Measurements from ENCODE around the gene OXLD1.

DNA sequence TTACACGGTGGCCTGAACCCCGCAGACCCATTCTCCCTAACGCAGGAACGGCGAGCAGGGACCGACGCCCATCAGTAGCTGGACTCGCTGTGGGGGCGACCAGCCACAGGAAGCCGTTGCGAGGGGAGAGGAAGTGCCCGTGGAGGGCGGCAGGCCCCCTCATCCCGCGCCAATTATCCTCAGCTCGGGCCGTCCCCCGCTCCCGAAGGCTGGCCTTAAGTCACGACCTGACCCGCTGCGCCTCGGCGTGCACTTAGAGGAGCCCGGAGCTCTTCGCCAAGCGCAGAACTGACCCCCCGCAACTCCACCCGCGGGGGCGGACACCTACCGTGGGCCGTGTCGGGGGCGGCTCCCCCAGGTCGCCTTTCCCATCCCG lies 16.8 kb upstream of the OXLD1 start:
- TF ChIP-seq, protein P1, sequence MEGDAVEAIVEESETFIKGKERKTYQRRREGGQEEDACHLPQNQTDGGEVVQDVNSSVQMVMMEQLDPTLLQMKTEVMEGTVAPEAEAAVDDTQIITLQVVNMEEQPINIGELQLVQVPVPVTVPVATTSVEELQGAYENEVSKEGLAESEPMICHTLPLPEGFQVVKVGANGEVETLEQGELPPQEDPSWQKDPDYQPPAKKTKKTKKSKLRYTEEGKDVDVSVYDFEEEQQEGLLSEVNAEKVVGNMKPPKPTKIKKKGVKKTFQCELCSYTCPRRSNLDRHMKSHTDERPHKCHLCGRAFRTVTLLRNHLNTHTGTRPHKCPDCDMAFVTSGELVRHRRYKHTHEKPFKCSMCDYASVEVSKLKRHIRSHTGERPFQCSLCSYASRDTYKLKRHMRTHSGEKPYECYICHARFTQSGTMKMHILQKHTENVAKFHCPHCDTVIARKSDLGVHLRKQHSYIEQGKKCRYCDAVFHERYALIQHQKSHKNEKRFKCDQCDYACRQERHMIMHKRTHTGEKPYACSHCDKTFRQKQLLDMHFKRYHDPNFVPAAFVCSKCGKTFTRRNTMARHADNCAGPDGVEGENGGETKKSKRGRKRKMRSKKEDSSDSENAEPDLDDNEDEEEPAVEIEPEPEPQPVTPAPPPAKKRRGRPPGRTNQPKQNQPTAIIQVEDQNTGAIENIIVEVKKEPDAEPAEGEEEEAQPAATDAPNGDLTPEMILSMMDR (conservative IDR thresholded peaks at IDR 0.05) = no peak
- TF ChIP-seq EZH2 (IDR thresholded peaks at IDR 0.05; ENCODE audit: low read depth) = no peak

Measured in PC-9 (cell line).